HFF-Myc (cell line): ENCODE data around the gene PGA3.
"Not testable (repeated sequence)": the region's sequence is repeated elsewhere in the genome, so short reads cannot be mapped to it uniquely, and the experiment has no call there.

Experiments used
- DNase-seq: peaks from one replicate; pipeline ENCODE4 v3.0.0-alpha.2; 2011; ENCODE audit warnings: low read depth; ENCODE audit errors: extremely low read depth
- H3K4me3 ChIP-seq: replicated peaks from 2 replicates; pipeline ENCODE4 v1.5.1; 2011; ENCODE audit warnings: low read depth, mild to moderate bottlenecking, control low read depth, low read length
- TF ChIP-seq, protein P1 (sequence below): IDR thresholded peaks from 2 replicates; pipeline ENCODE4 v1.5.1; 2012; ENCODE audit warnings: mild to moderate bottlenecking, low read depth, low read length, control low read depth; ENCODE audit errors: missing control alignments

The PGA3 gene

DNA sequence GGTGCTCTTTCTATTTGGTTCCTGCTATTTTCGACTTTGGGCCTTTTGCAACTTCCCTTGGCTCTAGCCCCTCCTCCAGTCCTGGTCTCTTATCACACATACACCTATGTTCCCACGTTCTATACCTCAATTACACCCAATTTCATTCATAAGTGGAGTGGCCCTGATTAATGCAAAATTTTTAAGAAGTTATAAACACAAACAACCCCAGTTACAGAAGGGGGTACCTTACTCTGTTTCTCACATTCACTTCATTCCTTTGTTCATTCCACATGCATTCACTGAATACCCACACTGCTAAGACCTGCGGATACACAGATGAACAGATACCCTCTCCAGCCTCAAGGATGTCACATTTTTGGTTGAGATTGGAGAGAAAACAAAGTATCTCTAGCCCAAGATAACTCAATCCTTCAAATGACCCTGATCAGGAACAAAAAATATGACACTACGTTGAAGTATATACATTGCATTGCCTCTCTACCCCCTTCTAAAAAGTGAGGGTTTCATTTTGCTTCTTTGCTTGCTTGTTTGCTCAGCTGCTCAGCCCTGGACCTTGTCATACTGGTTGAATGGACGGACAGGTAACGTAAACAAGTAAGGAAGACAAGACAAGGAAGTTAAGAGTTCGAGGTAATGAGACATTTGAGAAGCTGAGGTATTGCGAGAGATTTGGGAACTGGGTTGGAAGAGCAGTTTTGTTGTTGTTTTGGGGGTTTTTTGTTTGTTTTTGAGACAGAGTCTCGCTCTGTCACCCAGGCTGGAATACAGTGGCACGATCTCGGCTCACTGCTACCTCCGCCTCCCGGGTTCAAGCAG lies 38.5 kb upstream of the PGA3 start:
- no peak for DNase-seq
- no peak overlapping the region for H3K4me3 ChIP-seq
- TF ChIP-seq, protein P1, sequence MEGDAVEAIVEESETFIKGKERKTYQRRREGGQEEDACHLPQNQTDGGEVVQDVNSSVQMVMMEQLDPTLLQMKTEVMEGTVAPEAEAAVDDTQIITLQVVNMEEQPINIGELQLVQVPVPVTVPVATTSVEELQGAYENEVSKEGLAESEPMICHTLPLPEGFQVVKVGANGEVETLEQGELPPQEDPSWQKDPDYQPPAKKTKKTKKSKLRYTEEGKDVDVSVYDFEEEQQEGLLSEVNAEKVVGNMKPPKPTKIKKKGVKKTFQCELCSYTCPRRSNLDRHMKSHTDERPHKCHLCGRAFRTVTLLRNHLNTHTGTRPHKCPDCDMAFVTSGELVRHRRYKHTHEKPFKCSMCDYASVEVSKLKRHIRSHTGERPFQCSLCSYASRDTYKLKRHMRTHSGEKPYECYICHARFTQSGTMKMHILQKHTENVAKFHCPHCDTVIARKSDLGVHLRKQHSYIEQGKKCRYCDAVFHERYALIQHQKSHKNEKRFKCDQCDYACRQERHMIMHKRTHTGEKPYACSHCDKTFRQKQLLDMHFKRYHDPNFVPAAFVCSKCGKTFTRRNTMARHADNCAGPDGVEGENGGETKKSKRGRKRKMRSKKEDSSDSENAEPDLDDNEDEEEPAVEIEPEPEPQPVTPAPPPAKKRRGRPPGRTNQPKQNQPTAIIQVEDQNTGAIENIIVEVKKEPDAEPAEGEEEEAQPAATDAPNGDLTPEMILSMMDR, result no peak

DNA sequence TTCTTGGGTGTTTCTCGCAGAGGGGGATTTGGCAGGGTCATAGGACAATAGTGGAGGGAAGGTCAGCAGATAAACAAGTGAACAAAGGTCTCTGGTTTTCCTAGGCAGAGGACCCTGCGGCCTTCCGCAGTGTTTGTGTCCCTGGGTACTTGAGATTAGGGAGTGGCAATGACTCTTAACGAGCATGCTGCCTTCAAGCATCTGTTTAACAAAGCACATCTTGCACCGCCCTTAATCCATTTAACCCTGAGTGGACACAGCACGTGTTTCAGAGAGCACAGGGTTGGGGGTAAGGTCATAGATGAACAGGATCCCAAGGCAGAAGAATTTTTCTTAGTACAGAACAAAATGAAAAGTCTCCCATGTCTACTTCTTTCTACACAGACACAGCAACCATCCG lies 37.5 kb upstream of the PGA3 start:
- not testable (repeated sequence) for H3K4me3 ChIP-seq, DNase-seq

DNA sequence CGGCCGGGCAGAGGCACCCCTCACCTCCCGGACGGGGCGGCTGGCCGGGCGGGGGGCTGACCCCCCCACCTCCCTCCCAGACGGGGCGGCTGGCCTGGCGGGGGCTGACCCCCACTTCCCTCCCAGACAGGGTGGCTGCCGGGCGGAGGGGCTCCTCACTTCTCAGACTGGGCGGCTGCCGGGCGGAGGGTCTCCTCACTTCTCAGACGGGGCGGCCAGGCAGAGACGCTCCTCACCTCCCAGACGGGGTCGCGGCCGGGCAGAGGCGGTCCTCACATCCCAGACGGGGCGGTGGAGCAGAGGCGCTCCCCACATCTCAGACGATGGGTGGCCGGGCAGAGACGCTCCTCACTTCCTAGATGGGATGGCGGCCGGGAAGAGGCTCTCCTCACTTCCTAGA lies 37.0 kb upstream of the PGA3 start:
- H3K4me3 ChIP-seq, DNase-seq: not testable (repeated sequence)

DNA sequence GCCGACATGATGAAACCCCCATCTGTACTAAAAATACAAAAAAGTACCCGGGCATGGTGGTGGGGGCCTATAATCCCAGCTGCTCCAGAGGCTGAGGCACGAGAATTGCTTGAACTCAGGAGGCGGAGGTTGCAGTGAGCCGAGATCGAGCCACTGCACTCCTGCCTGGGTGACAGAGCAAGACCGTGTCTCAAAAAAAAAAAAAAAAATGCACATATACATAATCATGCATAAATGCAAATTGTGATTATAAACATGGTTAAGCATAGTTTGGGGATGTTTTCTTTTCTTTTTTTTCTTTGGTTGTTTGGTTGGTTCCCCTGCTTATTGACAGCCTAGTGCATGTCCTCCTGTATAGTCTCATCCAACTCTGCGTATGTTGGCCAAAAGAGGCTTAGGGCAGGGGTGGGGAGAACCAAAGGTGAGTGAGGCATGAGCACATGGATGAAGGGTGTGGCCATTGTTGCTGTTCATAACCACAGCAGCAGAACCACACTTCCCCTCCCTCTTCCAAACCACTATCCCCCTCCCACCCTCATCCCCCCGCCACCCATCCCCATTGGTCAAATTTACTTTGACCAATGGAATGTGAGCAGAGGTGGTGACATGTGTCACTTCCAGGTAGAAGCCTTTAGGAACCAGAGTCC lies 35.1 kb upstream of the PGA3 start:
- no peak overlapping the region for H3K4me3 ChIP-seq
- no peak for DNase-seq
- TF ChIP-seq, protein P1, result no peak

DNA sequence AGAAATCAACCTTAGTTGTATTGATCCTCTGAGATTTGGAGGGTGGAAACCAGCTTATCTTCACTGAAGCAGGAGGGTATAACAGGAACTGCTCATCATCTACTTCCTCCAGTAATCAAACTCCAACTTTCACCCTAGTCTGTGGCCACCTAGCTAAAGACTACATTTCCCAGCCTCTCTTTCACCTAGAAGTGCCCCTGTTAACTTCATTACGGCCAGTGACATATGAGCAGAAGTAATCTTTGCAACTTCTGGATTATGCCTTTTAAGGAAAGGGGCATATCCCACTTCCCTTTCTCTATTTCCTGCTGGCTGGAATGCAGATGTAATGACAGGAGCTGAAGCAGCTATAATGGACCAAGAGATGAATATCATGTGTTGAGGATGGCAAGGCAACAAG lies 34.5 kb upstream of the PGA3 start:
- DNase-seq, result no peak
- TF ChIP-seq, protein P1, result no peak
- no peak overlapping the region for H3K4me3 ChIP-seq

DNA sequence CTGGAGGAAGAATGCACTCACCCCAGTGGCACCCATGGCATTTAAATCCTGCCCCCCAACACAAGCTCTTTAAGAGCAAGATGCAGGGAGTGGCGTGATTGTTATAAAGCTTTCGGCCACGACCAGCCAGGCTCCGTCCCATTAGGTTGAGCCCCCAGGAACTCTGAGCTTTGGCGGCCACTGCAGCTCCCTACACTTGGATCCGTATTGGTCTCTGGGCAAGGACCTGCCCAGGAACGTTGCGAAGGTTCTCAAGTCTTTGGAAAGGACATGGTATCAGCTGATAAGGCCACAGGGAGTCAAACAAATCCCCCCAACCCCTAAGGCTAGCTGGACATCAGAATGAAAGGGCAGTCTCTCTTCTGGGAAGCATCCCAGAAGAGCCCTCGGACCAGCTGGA lies 32.7 kb upstream of the PGA3 start:
- no peak overlapping the region for H3K4me3 ChIP-seq
- TF ChIP-seq, protein P1, result no peak
- DNase-seq, result no peak

DNA sequence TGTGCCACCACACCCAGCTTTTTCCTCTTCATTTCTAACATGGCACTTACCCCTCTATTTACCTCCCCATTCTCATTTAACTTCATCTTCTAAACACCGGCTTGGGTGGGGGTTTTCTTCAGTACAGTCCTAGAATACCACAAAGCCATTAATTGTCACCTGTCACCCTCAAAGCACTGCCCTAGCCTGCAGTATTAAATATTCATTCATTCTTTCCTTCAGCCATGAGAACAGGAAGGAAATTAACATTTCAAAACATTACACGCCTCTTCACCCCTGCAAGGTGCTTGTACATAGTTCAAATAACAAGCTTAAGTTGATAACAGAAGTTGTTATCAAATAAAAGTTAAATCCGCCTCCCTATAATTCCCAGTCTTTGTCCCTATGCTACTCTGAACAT lies 31.4 kb upstream of the PGA3 start:
- TF ChIP-seq, protein P1, result no peak
- no peak overlapping the region for H3K4me3 ChIP-seq
- DNase-seq, result no peak

DNA sequence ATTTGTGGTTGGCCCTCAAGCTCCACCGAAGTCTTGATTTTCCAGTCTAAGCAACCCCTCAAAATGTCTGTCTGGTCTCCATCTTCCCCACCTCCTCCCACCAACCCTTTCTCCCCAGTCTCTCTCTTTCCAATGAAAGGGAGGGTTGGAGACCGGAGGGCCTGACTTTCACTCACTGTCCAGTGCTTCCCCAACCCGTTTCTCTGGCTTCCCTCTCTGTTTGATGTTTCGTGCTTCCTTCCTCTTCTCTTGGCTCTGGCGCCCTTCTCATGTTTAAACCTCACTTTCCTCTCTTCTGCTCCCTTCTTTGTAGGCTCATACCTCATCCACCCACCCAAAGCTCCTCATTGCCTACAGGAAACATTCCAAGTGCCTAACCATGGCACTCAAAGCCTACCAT lies 31.0 kb upstream of the PGA3 start:
- TF ChIP-seq, protein P1, result no peak
- DNase-seq, result no peak
- no peak overlapping the region for H3K4me3 ChIP-seq
